ENCODE results near the gene BAHCC1. TPM values are rescaled to one million over a fixed set of nuclear protein-coding genes. Genes with fewer than 3 reads are reported as not detected.

BAHCC1 gene
- total RNA-seq, 1 donor from 2014 or later = 10.7 TPM

- Mint-ChIP-seq H3K27ac (ENCODE audit: unreplicated experiment) (no peak overlapping the region), H3K4me3 (ENCODE audit: unreplicated experiment) (no peak overlapping the region), H3K27me3 (ENCODE audit: unreplicated experiment) (peaks cover 7% of the 10 kb centered on the region), H3K36me3 (ENCODE audit: low read depth, unreplicated experiment) (no peaks in the 10 kb centered on the region), H3K9me3 (ENCODE audit: unreplicated experiment) (no peaks in the 10 kb centered on the region), H3K4me1 (ENCODE audit: unreplicated experiment) (no peaks in the 10 kb centered on the region)
- DNase-seq (ENCODE audit: low spot score) = no peak
- TF ChIP-seq CTCF (IDR thresholded peaks at IDR 0.05; ENCODE audit: unreplicated experiment) = no peak
Observed at GRCh38 chr17:81417879-81418709, 22.8 kb downstream of the BAHCC1 start.

- no peak for TF ChIP-seq CTCF (IDR thresholded peaks at IDR 0.05; ENCODE audit: unreplicated experiment)
- Mint-ChIP-seq H3K27me3 (ENCODE audit: unreplicated experiment) (peaks cover 7% of the 10 kb centered on the region), H3K4me1 (ENCODE audit: unreplicated experiment) (no peaks in the 10 kb centered on the region), H3K4me3 (ENCODE audit: unreplicated experiment) (no peak overlapping the region), H3K27ac (ENCODE audit: unreplicated experiment) (no peak overlapping the region), H3K36me3 (ENCODE audit: low read depth, unreplicated experiment) (no peaks in the 10 kb centered on the region), H3K9me3 (ENCODE audit: unreplicated experiment) (no peaks in the 10 kb centered on the region)
- no peak for DNase-seq (ENCODE audit: low spot score)
Observed at GRCh38 chr17:81418710-81419318, 23.6 kb downstream of the BAHCC1 start.

DNA sequence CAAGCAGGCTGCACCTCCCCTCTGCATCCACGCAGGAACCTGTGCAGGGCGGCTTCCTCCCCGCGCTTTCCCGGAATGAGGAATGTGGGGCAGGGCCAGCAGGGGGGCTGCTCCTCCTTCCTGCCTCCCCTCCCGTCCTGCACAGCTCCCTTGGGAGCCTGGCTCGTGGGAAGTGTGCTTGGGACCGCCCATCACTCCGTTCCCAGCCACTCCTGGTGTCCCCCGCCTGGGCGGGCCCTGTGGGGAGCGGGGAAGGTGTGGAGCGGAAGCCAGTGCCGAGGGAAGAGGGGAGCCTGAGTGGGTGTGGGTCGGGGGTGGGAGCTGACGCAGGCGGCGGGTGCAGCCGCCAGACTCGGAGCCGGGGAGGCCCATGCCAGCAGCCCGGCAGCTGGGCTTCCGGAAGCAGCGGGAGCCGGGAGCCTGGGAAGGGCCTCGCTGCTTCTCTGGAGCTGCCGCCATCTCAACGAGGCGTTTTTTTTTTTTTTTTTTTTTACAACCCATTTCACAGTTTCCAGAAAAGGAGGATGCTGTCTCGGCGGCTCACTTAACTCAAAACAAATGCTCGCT is 24.1 kb downstream of the BAHCC1 start:
- H3K27me3 Mint-ChIP-seq (ENCODE audit: unreplicated experiment) = peaks cover 7% of the 10 kb centered on the region

DNA sequence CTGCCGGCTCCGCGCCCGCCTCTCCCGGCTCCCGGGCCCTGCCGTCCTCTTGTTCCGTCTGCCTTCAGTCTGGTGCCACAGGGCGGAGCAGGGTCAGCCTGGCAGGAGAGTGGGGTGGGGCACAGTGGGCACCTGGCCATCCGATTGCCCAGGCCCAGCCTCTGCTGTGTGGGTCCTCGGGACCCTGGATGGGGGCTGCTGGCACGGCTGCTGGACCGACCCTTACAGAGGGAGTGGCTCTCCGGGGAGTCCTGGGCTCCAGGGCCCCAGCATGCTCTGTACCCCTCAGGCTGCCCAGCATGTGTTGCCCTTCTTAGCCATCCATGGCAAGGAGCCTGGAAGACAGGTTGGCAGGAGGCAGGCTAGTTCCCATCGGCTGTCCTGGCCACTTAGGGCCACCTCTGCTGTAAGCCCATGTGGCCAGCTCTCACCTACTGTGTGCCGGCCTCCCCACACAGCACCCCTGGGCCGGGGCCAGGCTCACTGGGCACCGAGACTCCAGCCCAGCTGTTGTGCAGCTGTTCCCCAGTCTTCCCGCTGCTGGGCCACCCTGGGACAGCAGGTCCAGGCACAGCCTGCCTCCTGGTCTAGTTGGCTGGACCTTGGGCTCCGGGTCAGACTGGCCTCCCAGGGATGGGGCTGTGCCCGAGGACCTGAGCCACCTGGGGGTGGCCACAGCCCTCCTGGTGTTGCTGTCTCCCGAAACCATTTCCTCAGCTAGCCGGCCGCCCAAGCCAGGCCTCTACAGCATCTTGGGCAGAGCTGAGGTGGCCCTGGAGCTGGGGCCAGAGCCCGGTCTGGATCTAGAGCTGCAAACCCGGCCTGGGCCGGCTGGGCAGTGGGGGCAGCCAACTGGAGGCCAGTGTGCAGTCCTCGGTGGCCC is 24.9 kb downstream of the BAHCC1 start:
- TF ChIP-seq CTCF (IDR thresholded peaks at IDR 0.05; ENCODE audit: unreplicated experiment) = no peak
- Mint-ChIP-seq H3K9me3 (ENCODE audit: unreplicated experiment) (no peaks in the 10 kb centered on the region), H3K27ac (ENCODE audit: unreplicated experiment) (no peak overlapping the region)

More for the DNA sequence above, 24.1 kb downstream of the BAHCC1 start:
- DNase-seq (ENCODE audit: low spot score) = no peak
- H3K27ac Mint-ChIP-seq (ENCODE audit: unreplicated experiment) = no peak overlapping the region
- no peaks in the 10 kb centered on the region for H3K36me3 Mint-ChIP-seq (ENCODE audit: low read depth, unreplicated experiment)
- TF ChIP-seq CTCF (IDR thresholded peaks at IDR 0.05; ENCODE audit: unreplicated experiment) = no peak
- no peaks in the 10 kb centered on the region for H3K4me1 Mint-ChIP-seq (ENCODE audit: unreplicated experiment)
- no peak overlapping the region for H3K4me3 Mint-ChIP-seq (ENCODE audit: unreplicated experiment)
- H3K9me3 Mint-ChIP-seq (ENCODE audit: unreplicated experiment) = no peaks in the 10 kb centered on the region

More for the DNA sequence above, 24.9 kb downstream of the BAHCC1 start:
- Mint-ChIP-seq H3K4me3 (ENCODE audit: unreplicated experiment) (no peak overlapping the region), H3K27me3 (ENCODE audit: unreplicated experiment) (peaks cover 7% of the 10 kb centered on the region), H3K36me3 (ENCODE audit: low read depth, unreplicated experiment) (no peaks in the 10 kb centered on the region), H3K4me1 (ENCODE audit: unreplicated experiment) (no peaks in the 10 kb centered on the region)
- no peak for DNase-seq (ENCODE audit: low spot score)

Data from endothelial cell (in vitro differentiated cells).